GM19438 (cell line): ENCODE data around the gene UAP1L1.

Source experiments
- ATAC-seq: cut with Tn5 transposase; IDR thresholded peaks from one replicate; pipeline ENCODE4 v1.9.1; 2021; ENCODE audit warnings: low read depth; ENCODE audit not compliant: unreplicated experiment

The UAP1L1 gene

DNA sequence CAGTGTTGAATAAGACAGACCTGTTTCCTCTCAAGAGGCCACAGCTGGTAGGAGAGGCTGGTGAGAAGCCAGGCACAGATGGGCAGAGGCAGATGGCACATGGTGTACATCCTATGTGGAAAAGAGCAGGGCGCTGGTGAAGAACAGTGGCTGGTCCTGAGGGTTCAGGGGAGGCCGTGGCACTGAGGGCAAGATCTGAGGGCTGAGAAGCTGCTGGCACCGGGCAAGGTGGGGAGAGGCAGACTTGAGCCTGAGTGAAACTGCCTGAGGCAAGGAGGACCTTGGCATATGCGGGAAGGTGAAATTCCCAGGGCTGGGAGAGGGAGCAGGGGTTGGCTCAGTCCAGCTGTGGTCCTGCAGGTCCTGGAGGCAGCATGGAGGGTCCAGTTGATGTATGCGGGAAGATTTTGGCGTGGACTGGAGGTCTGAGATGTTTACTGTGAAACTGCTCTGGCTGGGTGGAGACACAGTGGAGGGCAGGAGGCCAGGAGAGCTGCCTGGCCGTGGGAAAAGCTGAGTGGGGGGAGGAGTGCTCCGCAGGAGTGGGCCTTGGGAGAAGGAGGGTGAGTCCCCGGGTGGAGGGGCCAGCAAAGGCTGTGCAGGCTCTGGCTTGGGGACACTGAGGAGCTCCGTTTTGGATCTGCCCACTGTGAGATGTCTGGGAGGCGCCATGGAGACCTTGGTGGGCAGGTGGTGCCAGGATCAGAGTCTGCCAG is 12.1 kb downstream of the UAP1L1 start:
- ATAC-seq: no peak

DNA sequence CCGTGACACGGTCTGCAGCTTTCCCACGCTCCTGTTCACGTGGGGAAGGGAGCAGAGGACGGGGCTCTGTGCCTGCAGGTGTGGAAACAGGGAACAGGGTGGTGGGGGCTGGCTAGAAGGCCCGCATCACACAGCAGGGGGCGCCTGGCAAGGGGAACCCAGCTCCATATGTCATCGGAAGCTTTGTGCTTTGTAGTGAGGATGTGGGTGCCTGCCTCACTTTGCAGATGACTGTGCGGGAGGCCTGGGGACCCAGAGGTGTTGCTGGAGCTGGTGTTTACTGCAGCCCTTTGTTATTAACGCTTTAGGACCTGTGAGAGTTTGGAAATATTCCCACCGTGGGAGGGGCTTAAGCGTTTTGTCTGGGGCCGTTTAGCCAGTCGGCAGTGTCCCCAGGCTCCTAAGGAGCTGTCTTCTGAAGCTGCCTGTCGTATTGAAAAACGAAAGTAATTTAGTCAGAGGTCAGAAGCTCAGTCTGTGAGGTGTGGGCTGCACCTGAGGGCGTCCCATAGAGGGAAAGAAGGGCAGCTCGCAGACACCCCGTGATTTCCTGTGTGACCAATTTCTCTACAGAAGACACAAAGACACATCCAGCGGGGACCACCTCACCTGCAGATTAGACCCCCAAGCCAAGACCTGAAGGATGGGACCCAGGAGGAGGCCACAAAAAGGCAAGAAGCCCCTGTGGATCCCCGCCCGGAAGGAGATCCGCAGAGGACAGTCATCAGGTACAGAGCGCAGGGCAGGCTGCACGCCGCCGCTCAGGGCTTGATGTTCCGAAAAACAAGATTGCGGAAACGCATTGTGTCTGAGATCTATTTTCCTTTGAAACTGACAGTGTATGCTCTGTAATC is 18.6 kb downstream of the UAP1L1 start:
- peak; percentile 86 for ATAC-seq

DNA sequence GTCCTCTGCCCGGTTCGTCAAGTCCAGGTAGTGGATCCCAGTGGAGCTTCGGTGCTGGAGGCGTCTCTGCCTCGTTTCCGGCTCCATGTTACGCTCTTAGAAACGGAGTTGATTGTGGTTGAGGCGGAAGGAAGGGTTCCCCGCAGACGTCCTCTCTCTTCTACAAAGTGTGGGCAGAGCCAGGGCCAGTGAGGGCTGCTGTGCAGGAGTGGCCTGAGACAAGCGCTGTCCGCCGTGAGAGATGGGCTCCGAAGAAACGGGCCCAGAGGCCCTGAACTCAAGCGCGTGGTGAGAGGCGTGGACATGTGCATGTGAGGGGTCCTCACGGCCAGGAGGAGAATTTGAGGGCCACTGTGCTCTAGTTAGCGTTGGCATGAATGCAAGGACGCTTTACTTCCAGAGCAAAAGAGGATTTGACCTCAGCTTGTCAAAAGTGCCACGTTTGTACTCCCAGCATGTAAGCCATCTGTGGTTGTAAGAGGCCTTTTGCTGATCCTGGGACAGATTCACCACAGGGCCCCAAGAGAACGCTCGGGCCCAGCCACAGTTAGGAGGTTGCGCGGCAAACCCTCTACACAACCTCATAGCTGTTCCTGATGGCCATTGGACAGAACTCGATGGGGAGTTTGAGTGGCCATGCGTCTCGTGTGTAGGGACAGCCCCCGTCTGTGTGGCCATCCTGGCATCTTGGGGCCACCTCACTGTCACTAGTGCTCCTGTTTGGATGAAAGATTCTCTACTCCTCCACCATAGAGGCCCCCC is 19.6 kb downstream of the UAP1L1 start:
- ATAC-seq: no peak

DNA sequence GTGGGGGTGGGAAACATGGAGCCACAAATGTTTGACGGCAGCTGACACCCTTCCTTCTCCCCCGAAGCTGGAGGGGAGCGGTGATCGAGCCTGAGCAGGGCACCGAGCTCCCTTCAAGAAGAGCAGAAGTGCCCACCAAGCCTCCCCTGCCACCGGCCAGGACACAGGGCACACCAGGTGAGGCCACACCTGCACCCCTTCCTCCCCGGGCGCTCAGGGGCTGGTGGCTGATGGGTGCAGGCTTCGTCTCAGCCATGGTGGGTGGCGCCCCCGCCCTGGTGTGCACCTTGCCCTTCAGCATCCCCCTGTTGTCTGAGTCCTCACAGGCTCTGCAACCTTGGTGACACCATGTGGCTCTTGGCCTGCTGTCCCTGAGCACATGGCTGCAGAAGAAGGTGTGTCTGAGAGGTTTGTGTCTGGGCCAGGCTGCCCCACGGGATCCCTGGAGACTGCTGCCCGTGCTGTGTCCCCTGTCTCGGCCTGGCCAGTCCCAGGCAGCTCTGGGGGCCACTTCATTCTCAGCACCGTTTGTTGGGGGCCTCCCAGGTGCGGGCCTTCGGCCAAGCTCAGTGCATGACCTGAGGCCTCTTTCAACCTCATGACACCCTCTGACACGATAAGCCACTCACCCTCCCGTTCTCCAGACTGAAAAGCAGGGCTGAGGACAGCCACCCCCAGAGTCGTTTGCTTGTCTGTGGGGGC is 20.6 kb downstream of the UAP1L1 start:
- no peak for ATAC-seq

DNA sequence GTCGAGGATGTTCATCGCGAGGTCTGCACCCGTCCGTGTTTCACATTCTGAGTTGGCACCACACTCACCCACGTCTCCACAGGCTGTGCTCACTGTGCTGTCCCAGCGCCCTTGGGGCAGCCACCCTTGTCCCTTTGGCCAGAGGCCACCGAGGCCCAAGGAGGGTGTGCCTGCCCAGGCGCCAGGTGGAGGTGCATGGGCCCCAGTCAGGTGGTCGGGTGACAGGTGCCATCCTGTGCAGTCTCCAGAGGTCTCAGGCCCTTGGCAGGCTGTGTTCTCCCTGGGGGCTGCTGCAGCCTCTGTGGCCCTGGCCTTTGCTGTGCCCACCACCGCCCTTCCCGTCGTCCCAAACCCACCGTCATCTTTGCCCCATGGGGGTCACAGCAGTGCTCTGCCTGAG is 21.9 kb downstream of the UAP1L1 start:
- no peak for ATAC-seq

DNA sequence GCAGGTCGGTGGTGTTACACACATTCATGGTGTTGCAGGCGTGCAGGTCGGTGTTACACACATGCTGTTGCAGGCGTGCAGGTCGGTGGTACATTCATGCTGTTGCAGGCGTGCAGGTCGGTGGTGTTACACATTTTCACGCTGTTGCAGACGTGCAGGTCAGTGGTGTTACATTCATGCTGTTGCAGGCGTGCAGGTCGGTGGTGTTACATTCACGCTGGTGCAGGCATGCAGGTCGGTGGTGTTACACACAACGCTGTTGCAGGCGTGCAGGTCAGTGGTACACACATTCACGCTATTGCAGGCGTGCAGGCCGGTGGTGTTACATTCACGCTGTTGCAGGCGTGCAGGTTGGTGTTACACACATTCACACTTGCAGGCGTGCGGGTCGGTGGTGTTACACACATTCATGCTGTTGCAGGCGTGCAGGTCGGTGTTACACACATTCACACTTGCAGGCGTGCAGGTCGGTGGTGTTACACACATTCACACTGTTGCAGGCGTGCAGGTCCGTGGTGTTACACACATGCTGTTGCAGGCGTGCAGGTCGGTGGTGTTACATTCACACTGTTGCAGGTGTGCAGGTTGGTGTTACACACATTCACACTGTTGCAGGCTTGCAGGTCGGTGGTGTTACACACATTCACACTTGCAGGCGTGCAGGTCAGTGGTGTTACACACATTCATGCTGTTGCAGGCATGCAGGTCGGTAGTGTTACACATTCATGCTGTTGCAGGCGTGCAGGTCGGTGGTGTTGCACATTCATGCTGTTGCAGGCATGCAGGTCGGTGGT is 26.1 kb downstream of the UAP1L1 start:
- ATAC-seq: no peak

DNA sequence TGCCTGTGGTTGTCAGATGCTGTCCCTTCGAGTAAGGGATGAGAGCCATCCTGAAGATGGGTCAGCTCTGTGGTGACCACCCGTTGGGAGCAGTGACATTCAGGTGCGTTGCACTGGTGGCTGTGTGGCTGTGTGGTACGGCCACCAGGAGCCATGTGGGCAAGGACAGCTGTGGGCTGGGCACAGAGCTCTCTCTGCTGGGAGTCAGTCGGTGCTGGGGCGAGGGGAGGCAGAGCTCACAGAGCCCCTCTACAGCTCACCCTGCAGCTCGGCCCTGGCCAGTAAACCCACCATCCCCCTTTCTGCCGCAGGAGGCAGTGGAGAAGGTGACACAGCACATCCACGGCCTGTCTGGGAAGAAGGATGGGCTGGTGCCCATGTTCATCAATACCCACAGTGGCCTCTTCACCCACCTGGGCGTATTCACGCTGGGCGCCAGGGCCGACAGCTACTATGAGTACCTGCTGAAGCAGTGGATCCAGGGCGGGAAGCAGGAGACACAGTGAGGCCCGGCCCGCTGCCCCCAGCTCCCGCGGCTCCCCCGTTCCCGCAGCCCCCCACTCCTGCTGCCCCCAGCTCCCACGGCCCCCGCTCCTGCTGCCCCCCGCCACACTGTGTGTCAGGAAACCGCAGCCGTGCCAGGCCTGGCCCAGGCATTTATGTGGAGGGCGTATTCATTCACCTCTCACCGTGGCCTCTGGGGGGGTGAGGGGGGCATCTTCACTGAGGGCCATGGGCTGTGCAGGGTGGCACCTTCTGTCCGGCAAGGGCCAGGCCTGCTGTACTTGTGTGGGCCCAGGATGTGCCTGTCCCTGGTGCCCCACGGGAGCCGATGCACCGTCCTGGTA is 28.7 kb downstream of the UAP1L1 start:
- ATAC-seq: no peak

DNA sequence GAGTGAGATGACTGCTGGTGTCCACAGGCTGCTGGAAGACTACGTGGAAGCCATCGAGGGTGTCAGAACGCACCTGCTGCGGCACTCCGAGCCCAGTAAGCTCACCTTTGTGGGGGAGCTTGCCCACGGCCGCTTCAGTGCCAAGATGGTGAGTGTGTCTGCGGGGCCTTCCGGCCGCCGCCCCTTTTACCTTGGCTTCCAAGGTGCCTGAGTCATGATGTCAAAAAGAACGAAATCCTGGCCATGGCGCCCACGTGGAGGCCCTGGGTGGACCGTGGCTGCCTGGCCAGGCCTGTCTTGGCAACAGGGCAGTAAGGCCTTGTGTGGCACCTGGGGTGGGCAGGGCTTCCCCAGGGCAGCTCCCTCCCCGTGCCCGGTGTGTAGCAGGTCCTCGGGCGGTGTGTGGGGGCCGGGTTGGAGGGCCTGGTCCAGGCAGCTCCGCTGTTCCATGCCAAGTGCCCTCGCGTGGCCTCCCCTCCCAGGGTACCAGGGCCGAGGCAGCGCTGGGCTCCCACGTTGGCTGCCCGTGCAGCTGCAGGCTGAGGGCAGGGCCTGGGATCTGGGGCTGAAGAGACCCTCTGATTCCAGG is 29.4 kb downstream of the UAP1L1 start:
- ATAC-seq: no peak

DNA sequence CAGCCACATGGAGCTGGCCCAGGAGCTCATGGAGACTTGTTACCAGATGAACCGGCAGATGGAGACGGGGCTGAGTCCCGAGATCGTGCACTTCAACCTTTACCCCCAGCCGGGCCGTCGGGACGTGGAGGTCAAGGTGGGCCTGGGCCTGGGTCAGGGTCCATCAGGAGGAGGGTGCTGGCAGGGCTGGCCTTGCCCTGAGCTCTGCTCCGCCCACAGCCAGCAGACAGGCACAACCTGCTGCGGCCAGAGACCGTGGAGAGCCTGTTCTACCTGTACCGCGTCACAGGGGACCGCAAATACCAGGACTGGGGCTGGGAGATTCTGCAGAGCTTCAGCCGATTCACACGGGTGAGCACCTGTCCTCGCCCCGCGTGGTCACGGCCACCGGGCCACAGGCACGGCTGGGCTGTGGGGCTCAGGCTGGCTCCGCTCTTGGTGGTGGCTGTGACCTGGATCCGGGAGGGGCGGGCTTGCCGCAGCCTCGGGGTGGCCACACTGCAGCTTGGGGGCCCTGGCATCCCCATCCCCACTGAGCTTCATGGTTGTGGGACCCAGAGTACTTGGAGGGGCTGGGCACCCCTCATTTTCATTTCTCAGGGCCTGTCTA is 30.1 kb downstream of the UAP1L1 start:
- ATAC-seq: no peak

DNA sequence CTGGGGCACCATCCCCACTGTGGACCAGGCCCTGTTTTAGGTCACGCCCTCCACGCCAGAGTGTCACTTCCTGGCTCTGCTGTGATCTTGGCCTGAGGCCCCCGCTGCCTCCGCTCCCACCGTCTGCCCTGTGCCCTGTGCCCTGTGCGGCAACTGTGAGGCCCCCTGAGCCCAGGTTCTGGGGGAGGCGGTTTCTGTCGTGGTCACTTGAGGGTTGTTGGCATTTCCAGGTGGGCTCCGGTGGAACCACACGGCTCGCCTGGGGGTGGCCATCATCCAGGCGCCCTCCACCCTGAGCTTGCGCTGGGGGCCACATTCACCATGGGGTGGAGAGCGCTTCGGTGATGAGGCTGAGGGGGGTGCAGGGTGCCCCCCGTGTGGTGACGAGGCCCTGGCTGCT is 30.7 kb downstream of the UAP1L1 start:
- no peak for ATAC-seq

DNA sequence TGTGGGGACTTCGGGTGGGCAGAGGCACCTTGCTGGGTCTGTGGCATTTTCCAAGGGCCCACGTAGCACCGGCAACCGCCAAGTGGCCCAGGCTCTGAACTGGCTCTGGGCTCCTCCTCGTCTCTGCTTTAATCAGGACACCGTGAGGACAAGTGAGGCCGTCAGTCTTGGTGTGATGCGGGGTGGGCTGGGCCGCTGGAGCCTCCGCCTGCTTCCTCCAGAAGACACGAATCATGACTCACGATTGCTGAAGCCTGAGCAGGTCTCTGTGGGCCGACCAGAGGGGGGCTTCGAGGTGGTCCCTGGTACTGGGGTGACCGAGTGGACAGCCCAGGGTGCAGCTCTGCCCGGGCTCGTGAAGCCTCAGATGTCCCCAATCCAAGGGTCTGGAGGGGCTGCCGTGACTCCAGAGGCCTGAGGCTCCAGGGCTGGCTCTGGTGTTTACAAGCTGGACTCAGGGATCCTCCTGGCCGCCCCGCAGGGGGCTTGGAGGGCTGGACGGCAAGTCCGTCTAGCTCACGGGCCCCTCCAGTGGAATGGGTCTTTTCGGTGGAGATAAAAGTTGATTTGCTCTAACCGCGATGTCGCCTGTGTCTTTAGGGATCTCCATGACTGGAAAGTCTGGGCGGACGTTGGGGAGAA is 31.4 kb downstream of the UAP1L1 start:
- no peak for ATAC-seq

DNA sequence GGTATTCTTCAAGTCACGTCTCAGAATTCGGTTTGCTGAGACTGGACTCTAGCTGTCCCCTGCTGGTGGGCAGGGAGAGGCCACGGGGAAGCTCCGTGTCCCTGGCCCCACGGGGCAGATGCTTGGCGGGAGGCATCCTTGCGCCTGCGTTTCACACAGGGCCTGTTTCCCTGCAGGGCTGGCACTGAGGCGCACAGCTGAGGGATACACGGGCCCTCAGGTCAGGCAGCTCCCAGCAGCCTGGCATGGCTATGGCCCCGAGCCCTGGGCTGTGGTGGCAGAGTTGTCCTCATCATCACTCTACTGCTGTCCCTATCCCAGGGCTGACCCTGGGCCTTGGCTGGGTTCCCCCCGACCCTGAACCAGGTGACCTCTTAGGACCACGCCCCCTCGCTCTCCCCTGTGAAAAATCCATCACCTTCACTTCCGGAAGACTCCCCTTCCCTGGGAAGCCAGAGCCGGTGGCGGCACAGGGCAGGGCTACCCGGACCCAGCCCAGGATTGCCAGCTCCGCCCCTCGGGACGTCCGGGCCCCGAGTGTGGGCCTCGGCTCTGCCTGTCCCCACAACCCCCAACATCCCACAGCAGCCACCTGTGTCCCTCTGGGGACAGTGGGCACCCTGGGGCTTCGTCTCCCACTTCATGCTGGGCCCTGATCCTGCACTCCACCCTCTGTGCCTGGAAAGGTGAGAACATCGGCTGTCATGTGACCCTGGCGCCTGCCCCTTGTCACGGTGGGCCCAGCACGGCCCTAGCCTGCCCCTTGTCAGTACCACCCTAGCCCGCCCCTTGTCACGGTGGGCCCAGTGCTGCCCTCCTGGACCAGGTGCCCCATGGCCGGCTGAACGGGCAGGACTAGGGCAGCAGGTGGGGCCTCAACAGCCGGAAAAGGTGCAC is 32.2 kb downstream of the UAP1L1 start:
- ATAC-seq: no peak

DNA sequence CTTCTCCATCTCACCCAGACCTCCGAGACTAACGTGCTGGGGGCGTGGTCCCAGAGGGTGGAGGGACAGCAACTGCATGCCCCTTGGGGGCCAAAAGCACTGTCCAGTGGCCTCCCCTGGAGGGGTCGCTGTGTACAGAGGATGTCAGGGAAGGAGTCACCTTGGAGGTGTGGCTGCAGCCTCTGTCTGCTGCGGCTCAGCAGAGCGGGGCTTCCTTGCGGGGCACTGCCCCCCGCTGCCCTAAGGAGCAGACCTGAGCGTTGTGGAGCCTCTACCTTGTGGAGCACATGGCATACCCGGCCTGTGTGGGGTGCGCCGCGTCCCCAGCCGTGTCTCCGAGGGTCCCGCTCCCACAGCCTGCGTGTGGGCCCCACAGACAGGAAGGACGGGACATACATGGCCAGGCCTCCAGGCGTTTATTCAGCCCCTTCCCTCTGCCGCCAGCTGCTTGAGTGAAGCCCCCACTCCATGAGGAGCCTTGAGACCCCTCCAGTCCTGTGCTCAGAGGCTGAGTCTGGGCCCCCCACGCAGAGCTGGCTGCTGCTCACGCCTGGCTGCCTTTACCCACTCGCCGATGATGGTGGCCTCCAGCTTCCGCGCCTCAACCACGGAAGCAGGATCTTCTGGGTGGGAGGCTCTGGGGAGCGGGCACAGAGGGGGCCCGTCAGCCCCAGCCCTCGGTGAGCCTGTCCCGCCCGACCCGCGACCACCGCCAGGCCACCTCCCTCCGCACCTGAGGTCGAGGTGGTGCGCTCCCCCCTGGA is 33.0 kb downstream of the UAP1L1 start:
- no peak for ATAC-seq

DNA sequence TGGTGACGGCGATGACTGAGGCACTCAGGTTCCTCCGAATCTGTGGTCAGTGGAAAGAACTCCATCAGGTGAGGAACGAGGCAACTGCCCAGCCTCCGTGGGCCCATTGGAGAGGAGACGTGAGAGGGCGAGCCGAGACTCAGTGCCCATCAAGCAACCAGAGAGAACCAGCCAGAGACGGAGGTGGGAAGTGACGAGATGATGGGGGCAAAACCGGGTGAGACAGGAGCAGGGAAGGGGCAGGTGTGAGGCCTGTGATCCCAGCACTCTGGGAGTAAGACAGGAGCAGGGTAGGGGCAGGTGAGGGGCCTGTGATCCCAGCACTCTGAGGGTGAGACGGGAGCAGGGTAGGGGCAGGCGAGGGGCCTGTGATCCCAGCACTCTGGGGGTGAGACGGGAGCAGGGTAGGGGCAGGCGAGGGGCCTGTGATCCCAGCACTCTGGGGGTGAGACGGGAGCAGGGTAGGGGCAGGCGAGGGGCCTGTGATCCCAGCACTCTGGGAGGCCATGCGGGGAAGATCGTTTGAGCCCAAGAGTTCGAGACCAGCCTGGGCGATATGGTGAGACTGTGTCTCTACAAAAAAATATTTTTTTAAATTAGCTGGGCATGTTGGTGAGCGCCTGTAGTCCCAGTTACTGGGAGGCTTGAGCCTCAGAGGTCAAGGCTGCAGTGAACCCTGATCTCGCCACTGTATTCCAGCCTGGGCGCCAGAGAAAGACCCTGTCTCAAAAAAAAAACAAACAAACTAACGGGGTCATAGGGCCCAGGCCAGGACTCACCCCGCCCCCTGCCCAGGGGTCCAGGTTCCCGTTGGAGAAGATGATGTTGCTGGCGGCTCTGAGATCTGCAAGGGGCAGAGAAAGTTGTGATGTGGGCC is 33.8 kb downstream of the UAP1L1 start:
- ATAC-seq: no peak
